Thyroid gland (tissue), 4 donors: ENCODE results near the gene RAB4B.

Source experiments
- CTCF ChIP-seq, 6 experiments: fragments of 200-600 bp in 3 of 6; fragments of 450-650 bp in 3 of 6; sonication (generic) in 3 of 6; IDR thresholded peaks; one replicate each; pipeline ENCODE4 v1.5.1; 2016 to 2019; ENCODE audit warnings: antibody characterized with exemption in 6 of 6, mild to moderate bottlenecking in 2 of 6, inconsistent platforms in 1 of 6, moderate library complexity in 1 of 6
- POLR2A ChIP-seq, 2 donors: fragments of 450-650 bp; IDR thresholded peaks; one replicate each; pipeline ENCODE4 v1.6.1; 2017; ENCODE audit warnings: antibody characterized with exemption in 2 of 2, mild to moderate bottlenecking in 2 of 2, moderate library complexity in 1 of 2

- TF ChIP-seq CTCF (IDR thresholded peaks at IDR 0.05) (no peak), POLR2A (IDR thresholded peaks at IDR 0.05) (no peak)
Observed at GRCh38 chr19:40786060-40787037, 8.3 kb downstream of the RAB4B start.
